BJ (cell line): ENCODE results near the gene GAB2. TPM values are rescaled to one million over a fixed set of nuclear protein-coding genes. Genes with fewer than 3 reads are reported as not detected.

Experiments
- CTCF ChIA-PET: fragments of 350-600 bp; formaldehyde crosslinking; extraction: SDS; loops from one replicate; lab custom pipeline; 2021; ENCODE audit warnings: antibody characterized with exemption, inconsistent platforms; lab: Yijun Ruan, JAX
- POLR2A ChIA-PET: fragments of 300-600 bp; sonication (Branson Sonifier 250); formaldehyde crosslinking; extraction: SDS; loops from one replicate; lab custom pipeline; 2021; ENCODE audit warnings: antibody characterized with exemption; lab: Charles Lee
- DNase-seq: peaks from one replicate; pipeline ENCODE4 v3.0.0-alpha.2; 2011; ENCODE audit warnings: low read depth
- H3K27me3 ChIP-seq: 2 replicates; pipeline ENCODE4 v1.6.0; 2011; ENCODE audit warnings: low read length; ENCODE audit not compliant: control insufficient read depth, insufficient read depth
- H3K36me3 ChIP-seq: 2 replicates; pipeline ENCODE4 v1.5.1; 2011; ENCODE audit warnings: low read length; ENCODE audit not compliant: control insufficient read depth, insufficient read depth
- H3K4me3 ChIP-seq: 2 replicates; pipeline ENCODE4 v1.5.1; 2011; ENCODE audit warnings: low read depth, mild to moderate bottlenecking, control low read depth, low read length
- polyA plus RNA-seq: library from polyadenylated mRNA; depleted of rRNA; stranded (reverse); fragments of >200 nt; gene quantifications from 2 replicates; pipeline ENCODE4 v1.2.3, GENCODE V29; 2011
- TF ChIP-seq, protein P1 (sequence below): IDR thresholded peaks from 2 replicates; pipeline ENCODE4 v1.5.1; 2011; ENCODE audit warnings: low read depth, mild to moderate bottlenecking, control low read depth, inconsistent platforms, low read length, moderate library complexity; ENCODE audit not compliant: insufficient read depth

GAB2 gene
- polyA plus RNA-seq, 1 experiment: 12.2 TPM

DNA sequence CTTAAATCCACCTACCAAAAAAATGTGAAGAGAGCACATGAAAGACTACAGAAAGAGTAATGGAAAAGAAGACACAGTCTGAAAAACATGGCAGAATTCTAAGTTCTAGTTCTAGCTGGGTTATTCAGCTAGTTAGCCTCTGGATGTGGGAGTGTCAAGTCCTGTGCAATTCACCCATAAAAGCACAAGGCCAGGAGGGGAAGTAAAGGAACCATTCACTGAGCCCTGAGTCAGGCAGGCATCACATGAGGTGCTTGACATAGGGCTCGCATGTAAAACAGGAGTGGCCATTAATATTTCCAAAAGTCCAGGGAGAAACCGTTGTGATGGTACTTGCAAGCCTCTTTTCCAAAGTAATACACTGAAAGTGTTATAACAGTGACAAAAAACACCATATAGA is 103.7 kb downstream of the GAB2 start:
- DNase-seq: no peak
- Histone ChIP-seq H3K4me3 (no peak overlapping the region), H3K36me3 (no peaks in the 10 kb centered on the region), H3K27me3 (no peaks in the 10 kb centered on the region)
- POLR2A ChIA-PET: no interaction called here
- TF ChIP-seq, protein P1, sequence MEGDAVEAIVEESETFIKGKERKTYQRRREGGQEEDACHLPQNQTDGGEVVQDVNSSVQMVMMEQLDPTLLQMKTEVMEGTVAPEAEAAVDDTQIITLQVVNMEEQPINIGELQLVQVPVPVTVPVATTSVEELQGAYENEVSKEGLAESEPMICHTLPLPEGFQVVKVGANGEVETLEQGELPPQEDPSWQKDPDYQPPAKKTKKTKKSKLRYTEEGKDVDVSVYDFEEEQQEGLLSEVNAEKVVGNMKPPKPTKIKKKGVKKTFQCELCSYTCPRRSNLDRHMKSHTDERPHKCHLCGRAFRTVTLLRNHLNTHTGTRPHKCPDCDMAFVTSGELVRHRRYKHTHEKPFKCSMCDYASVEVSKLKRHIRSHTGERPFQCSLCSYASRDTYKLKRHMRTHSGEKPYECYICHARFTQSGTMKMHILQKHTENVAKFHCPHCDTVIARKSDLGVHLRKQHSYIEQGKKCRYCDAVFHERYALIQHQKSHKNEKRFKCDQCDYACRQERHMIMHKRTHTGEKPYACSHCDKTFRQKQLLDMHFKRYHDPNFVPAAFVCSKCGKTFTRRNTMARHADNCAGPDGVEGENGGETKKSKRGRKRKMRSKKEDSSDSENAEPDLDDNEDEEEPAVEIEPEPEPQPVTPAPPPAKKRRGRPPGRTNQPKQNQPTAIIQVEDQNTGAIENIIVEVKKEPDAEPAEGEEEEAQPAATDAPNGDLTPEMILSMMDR: no peak
- CTCF ChIA-PET: interaction anchor here (0.6 kb wide), 1 partner anchor 47 kb away, joined by 3 read pairs; no protein-coding TSS in a partner anchor

DNA sequence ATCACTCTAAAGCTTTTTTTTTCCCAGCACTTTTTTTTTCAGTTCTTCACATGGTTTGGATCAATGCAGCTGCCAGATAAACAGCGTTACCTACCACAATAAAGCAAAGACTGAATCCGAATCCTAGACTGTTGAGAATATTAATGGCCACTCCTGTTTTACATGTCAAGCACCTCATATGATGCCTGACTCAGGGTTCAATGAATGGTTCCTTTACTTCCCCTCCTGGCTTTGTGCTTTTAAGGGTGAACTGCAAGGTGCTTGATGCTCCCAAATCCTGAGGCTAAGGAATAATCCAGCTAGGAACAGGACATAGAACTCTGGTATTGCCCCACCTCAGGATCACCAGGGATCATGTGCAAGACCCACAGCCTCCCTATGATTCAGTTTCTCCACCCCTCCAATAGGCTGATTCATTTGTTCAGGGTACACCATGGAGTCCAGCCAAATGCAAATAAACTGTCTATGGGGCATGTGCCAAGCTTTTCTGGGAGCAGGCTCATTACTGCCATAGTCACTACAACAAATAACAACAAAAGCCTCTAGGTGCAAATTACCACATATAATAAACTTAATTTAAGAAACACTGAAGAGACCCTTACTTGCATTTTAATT is 104.3 kb downstream of the GAB2 start:
- ChIA-PET POLR2A (no interaction called here), CTCF (interaction anchor here (0.9 kb wide), 1 partner anchor 13 kb away, joined by 3 read pairs; no protein-coding TSS in a partner anchor)
- TF ChIP-seq, protein P1: no peak
- no peak for DNase-seq
- Histone ChIP-seq H3K27me3 (no peaks in the 10 kb centered on the region), H3K36me3 (no peaks in the 10 kb centered on the region), H3K4me3 (no peak overlapping the region)

DNA sequence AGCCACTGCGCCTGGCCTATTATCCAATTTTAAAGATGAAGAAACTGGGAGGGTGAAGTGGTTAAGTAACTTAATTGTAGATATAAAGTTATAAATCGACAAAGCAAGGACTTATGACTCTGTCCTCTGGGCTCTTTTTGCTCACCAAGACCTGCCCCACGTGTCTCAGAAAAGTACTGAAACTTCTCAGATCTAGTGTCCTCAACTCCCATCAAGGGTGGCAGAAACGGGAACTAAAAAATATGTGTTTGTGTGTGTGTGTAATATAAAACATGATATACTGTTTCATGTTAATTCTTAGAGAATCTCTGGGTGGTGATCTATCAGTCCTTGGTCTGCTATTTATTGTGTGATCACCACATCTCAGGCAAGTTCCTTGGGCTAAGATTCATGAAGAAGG is 104.9 kb downstream of the GAB2 start:
- TF ChIP-seq, protein P1: no peak
- CTCF ChIA-PET: interaction anchor here (0.9 kb wide), 1 partner anchor 13 kb away, joined by 3 read pairs; no protein-coding TSS in a partner anchor
- no peak overlapping the region for H3K4me3 ChIP-seq
- H3K36me3 ChIP-seq: no peaks in the 10 kb centered on the region
- no peak for DNase-seq
- no peaks in the 10 kb centered on the region for H3K27me3 ChIP-seq
- POLR2A ChIA-PET: no interaction called here

DNA sequence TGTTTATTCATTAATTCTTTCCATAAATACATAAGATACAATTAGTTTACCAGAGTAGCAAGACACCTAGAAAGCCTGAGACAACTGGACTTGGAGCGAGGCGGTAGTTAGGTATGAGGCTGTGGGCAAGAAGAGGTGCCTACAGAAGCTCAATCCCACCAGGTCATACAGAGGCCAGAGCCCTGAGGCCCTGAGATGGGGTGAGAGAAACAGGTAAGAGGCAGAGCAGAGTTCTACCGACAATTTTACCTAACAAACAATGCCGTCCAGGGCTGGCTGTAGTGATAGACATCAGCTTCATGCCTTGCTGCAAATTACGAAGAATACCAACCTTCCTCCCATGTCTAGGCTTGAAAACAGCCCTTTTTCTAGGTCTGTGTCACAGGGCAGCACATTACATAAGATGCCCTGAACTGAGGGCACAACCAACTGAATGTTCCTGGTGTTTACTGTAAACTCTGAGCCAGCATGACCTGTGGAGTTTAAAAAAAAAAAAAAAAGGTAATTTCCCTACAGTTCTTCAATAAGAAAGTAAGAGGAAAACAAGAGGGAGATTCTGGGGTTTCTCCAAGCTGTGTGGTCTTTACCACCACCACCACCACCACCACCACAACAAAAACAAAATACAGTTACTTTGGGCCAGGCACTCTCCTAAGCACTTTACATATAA is 105.8 kb downstream of the GAB2 start:
- ChIA-PET POLR2A (no interaction called here), CTCF (interaction anchor here (1.4 kb wide), 1 partner anchor 13 kb away, joined by 3 read pairs; no protein-coding TSS in a partner anchor)
- Histone ChIP-seq H3K36me3 (no peaks in the 10 kb centered on the region), H3K27me3 (no peaks in the 10 kb centered on the region), H3K4me3 (no peak overlapping the region)
- TF ChIP-seq, protein P1: no peak
- DNase-seq: no peak

DNA sequence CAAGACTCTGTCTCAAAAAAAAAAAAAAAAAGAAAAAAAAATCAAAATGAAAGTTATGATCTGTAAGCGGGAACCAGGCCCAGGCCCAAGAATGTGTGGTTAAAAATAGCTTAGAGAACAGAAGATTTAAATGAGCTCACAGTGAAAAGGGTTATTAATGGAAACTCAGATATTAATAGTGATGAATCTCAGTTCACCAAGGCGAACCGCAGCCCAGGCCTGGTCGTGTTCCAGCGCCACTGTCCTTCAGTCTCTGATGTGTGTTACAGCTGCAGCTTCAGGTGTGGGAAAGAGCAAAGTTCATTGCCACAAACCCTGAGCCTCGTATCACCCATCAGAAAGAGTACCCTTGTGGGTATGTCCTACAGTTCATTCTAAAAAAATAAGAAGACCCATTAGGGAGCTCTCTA is 107.1 kb downstream of the GAB2 start:
- H3K27me3 ChIP-seq: no peaks in the 10 kb centered on the region
- no peaks in the 10 kb centered on the region for H3K36me3 ChIP-seq
- no peak overlapping the region for H3K4me3 ChIP-seq
- TF ChIP-seq, protein P1: no peak
- no peak for DNase-seq
- ChIA-PET CTCF (interaction anchor here (1.4 kb wide), 1 partner anchor 14 kb away, joined by 3 read pairs; no protein-coding TSS in a partner anchor), POLR2A (no interaction called here)
